Measurements from ENCODE around the gene MRPS23.

GRCh38 chr17:57872536-57872935, 22.7 kb upstream of the MRPS23 start:
- TF ChIP-seq TAF1 (IDR thresholded peaks at IDR 0.05; ENCODE audit: borderline replicate concordance, low read depth, low read length) (no peak), POLR2AphosphoS5 (IDR thresholded peaks at IDR 0.05; ENCODE audit: low read depth, low read length) (no peak)
